Femur (tissue), 1 donor: ENCODE results near the gene NDUFS4.
"Not testable (repeated sequence)": the region's sequence is repeated elsewhere in the genome, so short reads cannot be mapped to it uniquely, and the experiment has no call there.

ENCODE experiments used
- DNase-seq: peaks from one replicate; pipeline ENCODE4 v3.0.0-alpha.2; 2017

NDUFS4 gene

DNA sequence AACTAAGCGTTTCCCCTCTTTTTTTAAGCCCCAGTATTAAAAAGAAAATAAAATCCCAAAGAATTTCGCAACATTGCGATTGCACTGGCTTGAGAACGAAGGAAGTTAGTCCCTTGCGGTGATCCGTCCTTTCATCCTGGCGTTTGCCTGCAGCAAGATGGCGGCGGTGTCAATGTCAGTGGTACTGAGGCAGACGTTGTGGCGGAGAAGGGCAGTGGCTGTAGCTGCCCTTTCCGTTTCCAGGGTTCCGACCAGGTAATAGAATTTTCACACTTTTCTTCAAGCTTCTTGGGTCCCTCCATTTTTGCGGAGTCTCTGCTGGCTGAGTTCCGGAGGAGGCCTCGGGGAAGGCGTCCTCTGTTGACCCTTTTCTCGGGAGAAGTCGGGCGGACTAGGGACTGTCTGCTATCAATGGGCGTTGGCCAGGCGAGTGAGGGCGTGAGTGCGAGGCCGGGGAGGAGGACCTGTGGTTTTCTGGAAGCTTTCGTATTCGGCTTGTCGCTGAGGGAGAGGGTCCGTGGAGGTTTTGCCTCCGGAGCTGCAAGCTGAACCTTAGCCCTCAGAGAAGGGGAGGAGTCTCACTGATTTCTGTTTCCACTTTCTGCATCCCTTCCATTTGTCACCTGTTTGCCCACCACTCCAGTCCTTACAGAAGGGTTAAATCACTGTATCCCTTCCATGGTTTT, at the start of gene NDUFS4:
NDUFS4 (plus strand) TSS at position 134 of the 686 bp plus-strand sequence; CDS start at position 158, 24 bp downstream.
- DNase-seq = peak; percentile 90

DNA sequence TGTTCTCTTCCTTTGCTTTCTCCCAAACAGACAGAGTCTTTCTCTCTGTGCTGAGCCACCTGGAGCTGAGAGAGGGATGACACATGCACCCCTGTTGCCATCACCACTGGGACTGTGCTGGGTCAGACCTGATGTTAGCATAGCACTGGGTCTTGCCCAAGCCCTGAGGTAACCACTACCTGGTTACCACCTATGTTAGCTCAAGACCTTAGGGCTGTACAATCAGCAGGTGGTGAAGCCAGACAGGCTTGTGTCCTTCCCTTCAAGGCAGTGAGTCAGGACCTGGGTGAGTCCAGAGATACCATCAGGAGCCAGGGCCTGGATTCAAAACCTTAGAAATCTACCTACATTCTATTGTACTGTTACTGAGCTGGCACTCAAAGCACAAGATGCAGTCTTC, 47.9 kb upstream of the NDUFS4 start:
- no peak for DNase-seq

- no peak for DNase-seq
Observed at GRCh38 chr5:53515988-53516387, 44.5 kb upstream of the NDUFS4 start.

GRCh38 chr5:53520813-53521212, 39.6 kb upstream of the NDUFS4 start:
- DNase-seq = no peak

DNA sequence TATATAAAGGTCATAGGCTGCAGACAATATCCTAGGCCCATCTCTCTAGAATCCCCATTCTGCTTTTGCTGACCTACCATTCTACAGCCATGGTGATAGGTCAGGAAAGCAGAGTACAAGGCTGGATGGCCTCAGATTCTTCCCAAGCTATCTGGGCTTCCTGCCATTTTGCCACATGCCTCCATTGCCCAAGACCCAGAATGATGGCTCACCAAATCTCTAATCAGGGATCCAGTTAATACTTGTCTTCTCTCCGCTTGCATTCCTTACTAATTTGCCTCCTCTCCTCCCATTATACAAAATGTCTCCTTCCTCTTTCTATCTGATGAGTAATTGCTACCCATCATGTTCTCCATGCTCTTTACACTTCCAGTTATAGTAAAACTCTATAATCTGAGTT, 22.7 kb upstream of the NDUFS4 start:
- no peak for DNase-seq

GRCh38 chr5:53540739-53541138, 19.7 kb upstream of the NDUFS4 start:
- DNase-seq = not testable (repeated sequence)

GRCh38 chr5:53541859-53542258, 18.6 kb upstream of the NDUFS4 start:
- no peak for DNase-seq

GRCh38 chr5:53542926-53543325, 17.5 kb upstream of the NDUFS4 start:
- DNase-seq = no peak

- DNase-seq = no peak
Observed at GRCh38 chr5:53543401-53543800, 17.0 kb upstream of the NDUFS4 start.

- no peak for DNase-seq
Observed at GRCh38 chr5:53545744-53546143, 14.7 kb upstream of the NDUFS4 start.

GRCh38 chr5:53547226-53547625, 13.2 kb upstream of the NDUFS4 start:
- DNase-seq = no peak

DNA sequence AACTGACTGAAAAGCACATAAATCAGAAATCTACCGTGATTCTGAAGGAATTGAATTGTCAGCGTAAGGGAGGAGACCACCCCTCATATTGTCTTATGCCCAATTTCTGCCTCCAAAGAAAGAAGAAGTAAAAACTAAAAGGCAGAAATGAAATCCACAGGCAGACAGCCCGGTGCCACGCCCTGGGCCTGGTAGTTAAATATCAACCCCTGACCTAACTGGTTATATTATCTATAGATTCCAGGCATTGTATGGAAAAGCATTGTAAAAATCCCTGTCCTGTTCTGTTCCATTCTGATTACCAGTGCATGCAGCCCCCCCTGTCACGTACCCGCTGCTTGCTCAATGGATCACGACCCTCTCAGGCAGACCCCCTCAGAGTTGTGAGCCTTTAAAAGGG, 11.9 kb upstream of the NDUFS4 start:
- DNase-seq = not testable (repeated sequence)

- DNase-seq = no peak
Observed at GRCh38 chr5:53549792-53550191, 10.6 kb upstream of the NDUFS4 start.

DNA sequence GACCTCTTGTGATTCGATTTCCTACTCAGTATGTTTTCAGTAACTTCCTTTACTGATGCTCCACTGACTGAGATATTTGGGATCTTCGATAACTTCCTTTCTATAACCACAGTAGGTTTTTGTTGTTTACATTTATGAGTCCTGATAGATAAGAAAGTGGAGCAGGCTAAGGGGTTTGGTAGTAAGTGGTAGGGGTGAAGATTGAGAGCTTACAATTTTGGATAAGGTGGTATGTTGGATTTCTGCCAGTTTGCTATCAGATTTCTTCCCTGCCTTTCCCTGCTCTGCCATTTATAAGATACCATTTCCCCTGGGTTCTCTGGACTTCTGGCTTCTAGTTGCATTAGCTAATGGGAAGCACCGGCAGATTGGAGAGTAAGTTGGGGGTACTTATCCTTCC, 7.9 kb upstream of the NDUFS4 start:
- no peak for DNase-seq

DNA sequence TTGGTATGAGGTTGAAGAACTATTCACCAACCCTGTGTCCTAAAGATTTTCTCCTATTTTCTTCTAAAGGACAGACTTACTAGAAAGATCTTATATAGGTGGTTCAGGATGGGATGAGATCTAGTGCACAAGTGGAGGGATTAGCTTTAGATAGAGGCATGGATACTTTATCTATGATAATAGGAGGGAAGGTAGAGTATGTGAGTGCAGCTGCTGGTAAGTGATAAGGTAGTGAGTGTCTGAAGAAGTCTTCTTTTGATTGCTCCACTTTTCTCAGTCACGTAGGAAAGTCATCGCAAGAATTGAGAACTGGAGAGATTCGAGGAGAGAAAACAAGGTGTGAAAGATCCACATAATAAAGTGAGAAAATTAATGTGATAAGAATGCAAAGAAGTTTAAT, 6.0 kb upstream of the NDUFS4 start:
- DNase-seq = no peak

DNA sequence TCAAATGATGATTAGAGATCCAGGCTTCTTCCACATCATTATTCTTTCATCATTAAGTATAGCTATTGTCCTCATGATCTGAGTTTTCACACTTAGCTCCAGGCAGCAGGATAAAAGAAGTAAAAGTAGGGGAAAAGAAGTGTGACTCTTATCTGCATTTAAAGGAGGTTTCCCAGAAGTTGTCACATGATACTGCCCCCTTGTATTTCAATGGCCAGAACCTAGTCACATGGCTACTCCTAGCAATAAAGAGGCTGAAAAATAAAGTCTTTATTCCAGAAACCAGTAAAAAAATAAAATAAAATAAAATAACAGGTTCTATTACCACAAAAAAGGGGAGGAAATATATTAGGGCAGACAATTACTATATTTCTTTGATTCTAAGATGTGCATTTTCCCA, 5.3 kb upstream of the NDUFS4 start:
- no peak for DNase-seq

DNA sequence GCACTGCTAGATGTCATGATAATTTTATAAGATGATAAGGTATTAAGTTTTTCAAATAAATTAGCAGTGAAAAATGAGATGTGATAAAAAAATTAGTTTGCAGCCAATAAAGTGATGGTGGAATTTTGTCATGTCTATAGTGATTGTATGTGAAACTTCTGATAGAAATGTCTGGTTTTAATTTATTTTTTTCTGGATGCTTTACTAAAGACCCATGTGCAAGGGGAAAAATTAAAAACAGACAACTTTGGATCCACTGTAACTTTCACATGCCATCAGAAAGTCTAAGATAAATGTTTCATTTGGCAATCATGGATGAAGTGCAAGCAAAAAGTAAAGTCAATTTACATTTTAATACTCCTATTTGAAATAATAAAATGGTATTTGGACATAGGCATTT, 4.4 kb upstream of the NDUFS4 start:
- no peak for DNase-seq

DNA sequence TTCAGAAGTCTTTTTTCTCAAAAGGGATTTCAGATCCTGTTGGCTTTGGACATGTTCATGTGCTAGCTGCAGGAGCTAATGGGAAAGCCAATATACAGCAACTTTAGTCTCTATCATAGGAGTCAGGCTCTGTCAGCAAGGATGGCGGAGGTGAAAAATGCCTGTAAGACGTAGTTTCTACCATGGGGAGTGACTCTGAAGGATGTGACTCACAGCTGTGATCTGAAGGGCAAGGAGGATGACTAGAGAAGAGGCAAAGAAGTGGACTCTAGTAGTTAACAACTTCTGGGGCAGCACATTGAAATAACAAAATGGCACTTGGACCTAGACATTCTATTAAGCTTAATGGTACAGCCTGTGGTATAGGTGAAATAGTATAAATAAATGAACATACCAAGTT, 3.1 kb upstream of the NDUFS4 start:
- DNase-seq = no peak

- DNase-seq = no peak
Observed at GRCh38 chr5:53558966-53559365, 1.5 kb upstream of the NDUFS4 start.

- no peak for DNase-seq
Observed at GRCh38 chr5:53560028-53560427, 411 bp upstream of the NDUFS4 start.

DNA sequence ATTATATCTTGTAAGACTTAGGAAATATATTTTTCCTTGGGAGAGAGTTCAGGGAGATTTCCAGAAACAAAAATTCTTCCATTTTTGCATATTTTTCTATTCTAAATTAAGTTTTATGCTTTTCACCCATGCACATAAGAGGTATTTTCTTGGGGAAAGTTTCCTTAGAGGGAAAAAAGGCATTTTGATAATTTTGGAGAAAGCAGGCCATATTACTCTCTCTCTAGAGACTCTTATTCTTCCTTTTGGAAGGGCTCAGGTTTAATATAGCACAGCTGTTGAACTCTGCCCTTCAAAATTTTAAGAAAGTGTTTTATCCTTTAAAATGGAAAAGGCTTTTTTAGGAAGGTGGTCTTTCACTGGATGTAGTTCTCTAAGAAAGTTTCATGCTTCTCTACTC, 8.0 kb downstream of the NDUFS4 start:
- DNase-seq = no peak

GRCh38 chr5:53568871-53569270, 8.4 kb downstream of the NDUFS4 start:
- no peak for DNase-seq

GRCh38 chr5:53569453-53569852, 9.0 kb downstream of the NDUFS4 start:
- no peak for DNase-seq

GRCh38 chr5:53571403-53571802, 11.0 kb downstream of the NDUFS4 start:
- DNase-seq = no peak

- DNase-seq = no peak
Observed at GRCh38 chr5:53575101-53575500, 14.7 kb downstream of the NDUFS4 start.
